ENCODE data around the gene C1QTNF5.

Gene C1QTNF5

GRCh38 chr11:119359365-119360214, 18.9 kb upstream of the C1QTNF5 start:
- FAIRE-seq (no peak), DNase-seq (ENCODE audit: insufficient read length, low spot score) (no peak)
- TF ChIP-seq POLR2A (IDR thresholded peaks at IDR 0.05; ENCODE audit: low read depth, low read length): no peak

- FAIRE-seq: no peak
- no peak for TF ChIP-seq POLR2A (IDR thresholded peaks at IDR 0.05; ENCODE audit: low read depth, low read length)
Observed at GRCh38 chr11:119357074-119357473, 16.4 kb upstream of the C1QTNF5 start.

GRCh38 chr11:119356349-119357031, 15.8 kb upstream of the C1QTNF5 start:
- FAIRE-seq: no peak
- peak; percentile 89 for DNase-seq (ENCODE audit: insufficient read length, low spot score)

More at GRCh38 chr11:119357074-119357473, 16.4 kb upstream of the C1QTNF5 start:
- DNase-seq (ENCODE audit: insufficient read length, low spot score): no peak

GRCh38 chr11:119355091-119355843, 14.6 kb upstream of the C1QTNF5 start:
- DNase-seq (ENCODE audit: insufficient read length, low spot score) (no peak), FAIRE-seq (no peak)
- TF ChIP-seq POLR2A (IDR thresholded peaks at IDR 0.05; ENCODE audit: low read depth, low read length): no peak

More at GRCh38 chr11:119356349-119357031, 15.8 kb upstream of the C1QTNF5 start:
- TF ChIP-seq POLR2A (IDR thresholded peaks at IDR 0.05; ENCODE audit: low read depth, low read length): no peak

- no peak for TF ChIP-seq POLR2A (IDR thresholded peaks at IDR 0.05; ENCODE audit: low read depth, low read length)
- no peak for DNase-seq (ENCODE audit: insufficient read length, low spot score)
- FAIRE-seq: no peak
Observed at GRCh38 chr11:119352857-119353260, 12.2 kb upstream of the C1QTNF5 start.

- TF ChIP-seq POLR2A (IDR thresholded peaks at IDR 0.05; ENCODE audit: low read depth, low read length): no peak
- no peak for DNase-seq (ENCODE audit: insufficient read length, low spot score)
- FAIRE-seq: no peak
Observed at GRCh38 chr11:119351232-119351631, 10.5 kb upstream of the C1QTNF5 start.

- no peak for DNase-seq (ENCODE audit: insufficient read length, low spot score)
- no peak for TF ChIP-seq POLR2A (IDR thresholded peaks at IDR 0.05; ENCODE audit: low read depth, low read length)
- no peak for FAIRE-seq
Observed at GRCh38 chr11:119350302-119350701, 9.6 kb upstream of the C1QTNF5 start.

- TF ChIP-seq POLR2A (IDR thresholded peaks at IDR 0.05; ENCODE audit: low read depth, low read length): no peak
- DNase-seq (ENCODE audit: insufficient read length, low spot score) (no peak), FAIRE-seq (no peak)
Observed at GRCh38 chr11:119347940-119348605, 7.4 kb upstream of the C1QTNF5 start.

GRCh38 chr11:119347242-119347641, 6.6 kb upstream of the C1QTNF5 start:
- DNase-seq (ENCODE audit: insufficient read length, low spot score) (no peak), FAIRE-seq (no peak)
- TF ChIP-seq POLR2A (IDR thresholded peaks at IDR 0.05; ENCODE audit: low read depth, low read length): no peak

- no peak for FAIRE-seq
- DNase-seq (ENCODE audit: insufficient read length, low spot score): no peak
- TF ChIP-seq POLR2A (IDR thresholded peaks at IDR 0.05; ENCODE audit: low read depth, low read length): no peak
Observed at GRCh38 chr11:119346605-119347004, 5.9 kb upstream of the C1QTNF5 start, which contains the start of gene MFRP. TSS of gene MFRP (minus strand) at chr11:119346705. CDS start at chr11:119346513, 192 bp downstream.

- DNase-seq (ENCODE audit: insufficient read length, low spot score) (no peak), FAIRE-seq (no peak)
- no peak for TF ChIP-seq POLR2A (IDR thresholded peaks at IDR 0.05; ENCODE audit: low read depth, low read length)
Observed at GRCh38 chr11:119345685-119346084, 5.0 kb upstream of the C1QTNF5 start.

- no peak for TF ChIP-seq POLR2A (IDR thresholded peaks at IDR 0.05; ENCODE audit: low read depth, low read length)
- FAIRE-seq (no peak), DNase-seq (ENCODE audit: insufficient read length, low spot score) (no peak)
Observed at GRCh38 chr11:119344291-119345010, 3.8 kb upstream of the C1QTNF5 start.

GRCh38 chr11:119343726-119344125, 3.0 kb upstream of the C1QTNF5 start:
- no peak for TF ChIP-seq POLR2A (IDR thresholded peaks at IDR 0.05; ENCODE audit: low read depth, low read length)
- DNase-seq (ENCODE audit: insufficient read length, low spot score) (no peak), FAIRE-seq (no peak)
